Stimulated activated CD8-positive, alpha-beta memory T cell treated with anti-CD3 and anti-CD28 coated beads, Interleukin-4, amount 100 ng/mL, for 48 hours (primary cell): ENCODE data around the gene FADD.

Source experiments
- DNase-seq: peaks from one replicate; pipeline ENCODE4 v3.0.0-alpha.2; 2020

FADD gene

GRCh38 chr11:70240337-70240736, 37.2 kb downstream of the FADD start:
- no peak for DNase-seq

GRCh38 chr11:70241709-70242108, 38.6 kb downstream of the FADD start:
- DNase-seq, result no peak

- DNase-seq, result no peak
Measured at GRCh38 chr11:70242885-70243284, 39.8 kb downstream of the FADD start.

- DNase-seq, result no peak
Measured at GRCh38 chr11:70243912-70244652, 41.0 kb downstream of the FADD start.

- no peak for DNase-seq
Measured at GRCh38 chr11:70244698-70245097, 41.6 kb downstream of the FADD start.

GRCh38 chr11:70246196-70246595, 43.1 kb downstream of the FADD start:
- DNase-seq, result no peak

- no peak for DNase-seq
Measured at GRCh38 chr11:70247042-70247709, 44.1 kb downstream of the FADD start.

GRCh38 chr11:70247710-70248072, 44.6 kb downstream of the FADD start:
- DNase-seq, result no peak

GRCh38 chr11:70250876-70251658, 48.0 kb downstream of the FADD start:
- DNase-seq, result no peak

GRCh38 chr11:70251659-70252321, 48.7 kb downstream of the FADD start:
- no peak for DNase-seq

- no peak for DNase-seq
Measured at GRCh38 chr11:70252844-70253243, 49.7 kb downstream of the FADD start.

- DNase-seq, result no peak
Measured at GRCh38 chr11:70255477-70256116, 52.5 kb downstream of the FADD start.
